Smooth muscle cell (in vitro differentiated cells): Measurements from ENCODE around the gene HEATR1. TPM values are rescaled to one million over a fixed set of nuclear protein-coding genes. Genes with fewer than 3 reads are reported as not detected.

Source experiments
- DNase-seq: peaks from one replicate; lab custom pipeline; 2025; ENCODE audit not compliant: unreplicated experiment; lab: John Stamatoyannopoulos, UW
- H2AFZ ChIP-seq: fragments of 200-600 bp; sonication (generic); 2 replicates; pipeline ENCODE4 v1.6.0; 2016; ENCODE audit warnings: antibody characterized with exemption, low read depth, mild to moderate bottlenecking
- H3F3A ChIP-seq: fragments of 200-600 bp; sonication (generic); 2 replicates; pipeline ENCODE4 v1.6.0; 2017; ENCODE audit warnings: antibody characterized with exemption, low read depth
- H3K27ac ChIP-seq: fragments of 200-600 bp; sonication (generic); 2 replicates; pipeline ENCODE4 v1.5.1; 2016; ENCODE audit warnings: low read depth, mild to moderate bottlenecking
- H3K27me3 ChIP-seq: fragments of 200-600 bp; sonication (generic); 2 replicates; pipeline ENCODE4 v1.6.1; 2016; ENCODE audit warnings: low read depth, mild to moderate bottlenecking
- H3K36me3 ChIP-seq: fragments of 200-600 bp; sonication (generic); 2 replicates; pipeline ENCODE4 v1.5.1; 2016; ENCODE audit warnings: low read depth
- H3K4me1 ChIP-seq: fragments of 200-600 bp; sonication (generic); 2 replicates; pipeline ENCODE4 v1.5.1; 2016; ENCODE audit warnings: low read depth
- H3K4me2 ChIP-seq: fragments of 200-600 bp; sonication (generic); 2 replicates; pipeline ENCODE4 v1.6.0; 2016; ENCODE audit warnings: mild to moderate bottlenecking
- H3K4me3 ChIP-seq: fragments of 200-600 bp; sonication (generic); 2 replicates; pipeline ENCODE4 v1.5.1; 2016; ENCODE audit warnings: mild to moderate bottlenecking
- H3K79me2 ChIP-seq: fragments of 200-600 bp; sonication (generic); 2 replicates; pipeline ENCODE4 v1.6.0; 2016; ENCODE audit warnings: low read depth, mild to moderate bottlenecking
- H3K9ac ChIP-seq: fragments of 200-600 bp; sonication (generic); 2 replicates; pipeline ENCODE4 v1.6.0; 2016; ENCODE audit warnings: low read depth
- H3K9me3 ChIP-seq: fragments of 200-600 bp; sonication (generic); replicated peaks from 2 replicates; pipeline ENCODE4 v1.5.1; 2016; ENCODE audit warnings: low read depth
- H4K20me1 ChIP-seq: fragments of 200-600 bp; sonication (generic); 2 replicates; pipeline ENCODE4 v1.6.0; 2016; ENCODE audit warnings: low read depth
- WGBS: methylation state at CpG from one replicate; pipeline ENCODE4 v1.1.7; 2016; ENCODE audit warnings: low lambda C conversion rate; 5-methylcytosine and 5-hydroxymethylcytosine counted together
- polyA plus RNA-seq: library from polyadenylated mRNA; unstranded; fragments of >200 nt; fragmentation: Nextera tagmentation; extraction: Ambion mirVana; gene quantifications from 2 replicates; pipeline ENCODE4 v1.2.1, GENCODE V29; 2016
- total RNA-seq: library from RNA; depleted of rRNA; stranded (reverse); fragments of >200 nt; gene quantifications from 2 replicates; pipeline ENCODE4 v1.2.3, GENCODE V29; 2014
- TF ChIP-seq, protein P1 (sequence below): fragments of 200-600 bp; sonication (generic); IDR thresholded peaks from 2 replicates; pipeline ENCODE4 v1.5.1; 2017; ENCODE audit warnings: borderline replicate concordance, mild to moderate bottlenecking, antibody characterized with exemption; ENCODE audit not compliant: insufficient read depth, poor library complexity, severe bottlenecking

The HEATR1 gene
- total and polyA plus RNA-seq, 2 experiments from 2014 or later, result 6.9 to 25.3 TPM

DNA sequence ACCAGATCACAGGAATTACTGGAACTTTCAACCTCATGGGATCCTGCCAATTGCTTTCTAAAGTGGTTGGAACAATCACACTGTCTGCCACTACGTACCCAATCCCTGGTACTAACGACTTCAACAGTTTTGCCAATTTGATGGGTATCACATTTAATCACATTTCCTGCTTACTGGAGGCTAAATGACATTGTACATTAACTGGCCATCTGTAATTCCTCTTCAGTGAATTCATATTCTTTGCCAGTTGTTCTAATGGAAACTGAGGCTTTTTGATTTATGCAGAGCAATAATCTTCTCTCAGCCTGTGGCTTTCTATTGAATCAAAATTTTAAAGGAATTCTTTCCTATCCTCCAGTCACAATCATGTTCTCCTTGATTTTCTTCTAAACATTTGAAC, 42.3 kb downstream of the HEATR1 start:
- no peak for DNase-seq
- Histone ChIP-seq H3K79me2 (no peaks in the 10 kb centered on the region), H3F3A (no peaks in the 10 kb centered on the region), H3K4me1 (no peaks in the 10 kb centered on the region), H2AFZ (no peak overlapping the region), H4K20me1 (no peaks in the 10 kb centered on the region), H3K27me3 (no peaks in the 10 kb centered on the region), H3K27ac (no peak overlapping the region), H3K9ac (no peak overlapping the region), H3K36me3 (peaks cover 30% of the 10 kb centered on the region), H3K4me2 (no peak overlapping the region), H3K4me3 (no peak overlapping the region), H3K9me3 (no peaks in the 10 kb centered on the region)
- TF ChIP-seq, protein P1, sequence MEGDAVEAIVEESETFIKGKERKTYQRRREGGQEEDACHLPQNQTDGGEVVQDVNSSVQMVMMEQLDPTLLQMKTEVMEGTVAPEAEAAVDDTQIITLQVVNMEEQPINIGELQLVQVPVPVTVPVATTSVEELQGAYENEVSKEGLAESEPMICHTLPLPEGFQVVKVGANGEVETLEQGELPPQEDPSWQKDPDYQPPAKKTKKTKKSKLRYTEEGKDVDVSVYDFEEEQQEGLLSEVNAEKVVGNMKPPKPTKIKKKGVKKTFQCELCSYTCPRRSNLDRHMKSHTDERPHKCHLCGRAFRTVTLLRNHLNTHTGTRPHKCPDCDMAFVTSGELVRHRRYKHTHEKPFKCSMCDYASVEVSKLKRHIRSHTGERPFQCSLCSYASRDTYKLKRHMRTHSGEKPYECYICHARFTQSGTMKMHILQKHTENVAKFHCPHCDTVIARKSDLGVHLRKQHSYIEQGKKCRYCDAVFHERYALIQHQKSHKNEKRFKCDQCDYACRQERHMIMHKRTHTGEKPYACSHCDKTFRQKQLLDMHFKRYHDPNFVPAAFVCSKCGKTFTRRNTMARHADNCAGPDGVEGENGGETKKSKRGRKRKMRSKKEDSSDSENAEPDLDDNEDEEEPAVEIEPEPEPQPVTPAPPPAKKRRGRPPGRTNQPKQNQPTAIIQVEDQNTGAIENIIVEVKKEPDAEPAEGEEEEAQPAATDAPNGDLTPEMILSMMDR, result no peak
- 92% methylated on average over 2 of the region's 2 CpGs for WGBS

DNA sequence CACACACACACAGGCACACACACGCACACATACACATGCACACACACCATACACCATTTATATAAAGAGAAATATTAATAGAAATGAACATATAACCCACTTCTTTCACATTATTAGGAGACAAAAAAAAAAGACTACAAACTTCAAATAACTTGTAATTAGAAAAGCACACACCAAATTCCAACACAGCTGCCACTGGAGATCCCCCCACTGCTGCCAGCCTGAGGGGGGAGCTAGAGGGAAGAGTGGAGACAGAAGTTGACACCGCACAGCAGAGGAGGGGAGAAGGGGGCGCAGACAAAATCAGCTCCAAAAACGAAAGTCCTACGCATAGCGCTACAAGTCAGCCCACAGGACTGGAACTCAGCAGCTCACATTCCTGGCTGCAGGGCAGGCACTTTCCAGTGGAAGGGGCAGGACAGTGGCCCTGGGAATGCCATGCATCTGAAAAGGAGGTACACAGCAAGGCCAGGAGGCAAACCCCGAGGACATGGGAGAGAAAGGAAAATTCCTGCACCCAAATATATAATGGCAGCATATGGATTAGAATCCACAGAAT, 44.0 kb downstream of the HEATR1 start:
- 94% methylated on average over 7 of the region's 7 CpGs for WGBS
- no peaks in the 10 kb centered on the region for H3K79me2 ChIP-seq
- H3K4me1 ChIP-seq, result no peaks in the 10 kb centered on the region
- TF ChIP-seq, protein P1, result no peak
- no peak for DNase-seq
- H3K27me3 ChIP-seq, result no peaks in the 10 kb centered on the region
- no peaks in the 10 kb centered on the region for H3K9me3 ChIP-seq
- no peak overlapping the region for H3K27ac ChIP-seq
- H2AFZ ChIP-seq, result no peak overlapping the region
- no peaks in the 10 kb centered on the region for H4K20me1 ChIP-seq
- no peak overlapping the region for H3K9ac ChIP-seq
- H3K4me2 ChIP-seq, result no peak overlapping the region
- peaks cover 29% of the 10 kb centered on the region for H3K36me3 ChIP-seq
- H3F3A ChIP-seq, result no peaks in the 10 kb centered on the region
- H3K4me3 ChIP-seq, result no peak overlapping the region

DNA sequence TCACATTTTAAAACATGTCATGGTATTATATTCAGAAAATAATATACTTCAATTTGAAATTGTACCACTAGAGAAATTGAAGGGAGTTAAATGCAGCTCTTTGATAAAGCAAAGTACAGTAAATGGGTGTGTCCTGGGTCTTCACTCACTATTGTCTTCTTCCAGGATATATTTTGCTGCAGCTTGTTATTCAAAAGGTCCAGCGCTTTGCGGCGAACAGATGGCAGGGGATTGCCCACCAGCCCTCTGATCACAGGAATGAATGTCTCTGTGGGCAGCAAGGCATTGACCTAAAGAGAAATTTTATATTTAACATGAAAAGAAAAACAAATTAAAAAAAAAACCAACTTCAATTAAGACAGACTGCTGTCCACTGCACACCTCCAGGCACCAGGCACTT, 45.5 kb downstream of the HEATR1 start:
- H3K36me3 ChIP-seq, result peaks cover 23% of the 10 kb centered on the region
- no peaks in the 10 kb centered on the region for H4K20me1 ChIP-seq
- 93% methylated on average over 3 of the region's 3 CpGs for WGBS
- no peaks in the 10 kb centered on the region for H3F3A ChIP-seq
- H3K9me3 ChIP-seq, result no peaks in the 10 kb centered on the region
- no peak for DNase-seq
- H3K4me2 ChIP-seq, result no peak overlapping the region
- no peak overlapping the region for H3K4me3 ChIP-seq
- TF ChIP-seq, protein P1, result no peak
- no peak overlapping the region for H3K27ac ChIP-seq
- H3K9ac ChIP-seq, result no peak overlapping the region
- H2AFZ ChIP-seq, result no peak overlapping the region
- H3K27me3 ChIP-seq, result no peaks in the 10 kb centered on the region
- H3K4me1 ChIP-seq, result no peaks in the 10 kb centered on the region
- no peaks in the 10 kb centered on the region for H3K79me2 ChIP-seq

DNA sequence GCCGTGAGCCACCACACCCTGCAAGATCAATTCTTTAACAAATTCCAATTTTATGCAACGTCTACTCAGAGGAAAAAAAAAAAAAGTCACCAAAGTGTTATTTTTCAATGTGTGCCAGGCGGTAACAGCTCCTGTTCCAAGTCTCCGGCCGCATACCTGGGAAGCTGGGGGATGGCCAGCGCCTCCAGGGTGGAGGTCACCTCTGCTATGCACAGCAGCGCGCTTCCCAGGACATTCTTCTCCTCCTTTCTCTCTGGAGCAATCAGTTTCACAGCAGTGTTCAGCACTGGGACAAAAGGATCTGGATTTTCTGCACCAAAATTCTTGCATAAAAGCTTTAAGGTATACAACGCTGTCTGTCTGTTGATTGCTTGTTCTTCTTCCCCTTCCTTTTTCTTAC, 46.2 kb downstream of the HEATR1 start:
- no peak for DNase-seq
- H3K79me2 ChIP-seq, result no peaks in the 10 kb centered on the region
- H3K4me1 ChIP-seq, result no peaks in the 10 kb centered on the region
- H2AFZ ChIP-seq, result no peak overlapping the region
- no peak overlapping the region for H3K27ac ChIP-seq
- no peaks in the 10 kb centered on the region for H3F3A ChIP-seq
- TF ChIP-seq, protein P1, result no peak
- H3K36me3 ChIP-seq, result peaks cover 18% of the 10 kb centered on the region
- no peak overlapping the region for H3K4me2 ChIP-seq
- no peaks in the 10 kb centered on the region for H4K20me1 ChIP-seq
- no peak overlapping the region for H3K4me3 ChIP-seq
- H3K27me3 ChIP-seq, result no peaks in the 10 kb centered on the region
- no peaks in the 10 kb centered on the region for H3K9me3 ChIP-seq
- no peak overlapping the region for H3K9ac ChIP-seq
- WGBS, result over 99% methylated on average over 9 of the region's 9 CpGs
